HG03558 (cell line): ENCODE measurements around the gene KCTD7.
"Not testable (repeated sequence)": the region's sequence is repeated elsewhere in the genome, so short reads cannot be mapped to it uniquely, and the experiment has no call there.

Experiments used
- ATAC-seq: cut with Tn5 transposase; IDR thresholded peaks from one replicate; pipeline ENCODE4 v1.9.1; 2021; ENCODE audit warnings: moderate number of reproducible peaks; ENCODE audit not compliant: unreplicated experiment; ENCODE audit errors: extremely low read depth

Gene KCTD7

GRCh38 chr7:66614596-66614995, 14.1 kb upstream of the KCTD7 start:
- not testable (repeated sequence) for ATAC-seq

GRCh38 chr7:66615699-66616098, 13.0 kb upstream of the KCTD7 start:
- no peak for ATAC-seq

- ATAC-seq, result no peak
Observed at GRCh38 chr7:66617295-66617694, 11.4 kb upstream of the KCTD7 start.

GRCh38 chr7:66619341-66619948, 9.2 kb upstream of the KCTD7 start:
- ATAC-seq, result not testable (repeated sequence)

GRCh38 chr7:66626331-66626934, 2.2 kb upstream of the KCTD7 start:
- ATAC-seq, result no peak

- no peak for ATAC-seq
Observed at GRCh38 chr7:66627151-66627681, 1.5 kb upstream of the KCTD7 start.

GRCh38 chr7:66627881-66628360, 760 bp upstream of the KCTD7 start:
- no peak for ATAC-seq

- ATAC-seq, result no peak
Observed at GRCh38 chr7:66629222-66630062, 761 bp downstream of the KCTD7 start.

- ATAC-seq, result no peak
Observed at GRCh38 chr7:66630531-66630930, 1.9 kb downstream of the KCTD7 start.

- no peak for ATAC-seq
Observed at GRCh38 chr7:66631471-66631870, 2.8 kb downstream of the KCTD7 start.

GRCh38 chr7:66634816-66635215, 6.1 kb downstream of the KCTD7 start:
- no peak for ATAC-seq

- ATAC-seq, result not testable (repeated sequence)
Observed at GRCh38 chr7:66635322-66635981, 6.8 kb downstream of the KCTD7 start.

GRCh38 chr7:66635982-66636546, 7.4 kb downstream of the KCTD7 start:
- not testable (repeated sequence) for ATAC-seq

GRCh38 chr7:66638309-66639099, 9.8 kb downstream of the KCTD7 start:
- ATAC-seq, result no peak

- no peak for ATAC-seq
Observed at GRCh38 chr7:66639773-66640172, 11.1 kb downstream of the KCTD7 start.

- ATAC-seq, result no peak
Observed at GRCh38 chr7:66640802-66641525, 12.3 kb downstream of the KCTD7 start.

- ATAC-seq, result no peak
Observed at GRCh38 chr7:66641526-66641871, 12.8 kb downstream of the KCTD7 start.

GRCh38 chr7:66642186-66642585, 13.5 kb downstream of the KCTD7 start:
- ATAC-seq, result no peak

- ATAC-seq, result no peak
Observed at GRCh38 chr7:66642932-66643331, 14.3 kb downstream of the KCTD7 start.
